ENCODE data around the gene PWWP2B.

DNA sequence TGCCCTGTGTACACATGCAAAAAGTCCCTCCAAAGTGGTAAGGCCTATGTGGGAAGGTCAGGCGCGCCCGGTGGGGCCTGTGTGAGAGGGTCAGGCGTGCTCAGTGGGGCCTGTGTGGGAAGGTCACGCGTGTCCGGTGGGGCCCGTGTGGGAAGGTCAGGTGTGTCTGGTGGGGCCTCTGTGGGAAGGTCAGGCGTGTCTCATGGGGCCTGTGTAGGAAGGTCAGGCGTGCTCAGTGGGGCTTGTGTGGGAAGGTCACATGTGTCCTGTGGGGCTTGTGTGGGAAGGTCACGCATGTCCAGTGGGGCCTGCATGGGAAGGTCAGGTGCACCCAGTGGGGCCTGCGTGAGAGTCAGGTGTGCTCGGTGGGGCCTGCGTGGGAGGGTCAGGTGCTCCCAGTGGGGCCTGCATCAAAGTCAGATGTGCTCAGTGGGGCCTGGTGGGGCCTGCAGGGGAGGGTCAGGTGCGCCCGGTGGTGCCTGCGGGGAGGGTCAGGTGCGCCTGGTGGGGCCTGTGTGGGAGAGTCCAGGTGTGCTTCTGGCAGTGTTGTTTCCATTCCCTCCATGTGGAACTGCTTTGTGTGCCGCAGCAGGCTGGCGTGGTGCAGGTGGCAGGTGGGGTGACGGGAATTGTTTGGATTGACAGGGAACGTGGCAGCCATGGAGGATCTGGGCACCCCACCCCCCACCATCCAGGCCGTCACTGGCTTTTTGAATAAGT lies 49.6 kb upstream of the PWWP2B start:
- no peak for TF ChIP-seq CTCF (IDR thresholded peaks at IDR 0.05; ENCODE audit: low read length)
- TF ChIP-seq EZH2 (IDR thresholded peaks at IDR 0.05; ENCODE audit: borderline replicate concordance, low read length) = no peak

Data from OCI-LY1 (cell line).